Stimulated activated CD8-positive, alpha-beta memory T cell treated with anti-CD3 and anti-CD28 coated beads, Interleukin-2, amount 100 ng/mL, for 1 hour (primary cell): ENCODE measurements around the gene BMPR2.

Experiments
- DNase-seq, 2 donors: peaks; one replicate each; pipeline ENCODE4 v3.0.0-alpha.2; 2020; ENCODE audit warnings: low read depth in 2 of 2

The BMPR2 gene

GRCh38 chr2:202599911-202600310, 223.8 kb downstream of the BMPR2 start:
- DNase-seq, result no peak

DNA sequence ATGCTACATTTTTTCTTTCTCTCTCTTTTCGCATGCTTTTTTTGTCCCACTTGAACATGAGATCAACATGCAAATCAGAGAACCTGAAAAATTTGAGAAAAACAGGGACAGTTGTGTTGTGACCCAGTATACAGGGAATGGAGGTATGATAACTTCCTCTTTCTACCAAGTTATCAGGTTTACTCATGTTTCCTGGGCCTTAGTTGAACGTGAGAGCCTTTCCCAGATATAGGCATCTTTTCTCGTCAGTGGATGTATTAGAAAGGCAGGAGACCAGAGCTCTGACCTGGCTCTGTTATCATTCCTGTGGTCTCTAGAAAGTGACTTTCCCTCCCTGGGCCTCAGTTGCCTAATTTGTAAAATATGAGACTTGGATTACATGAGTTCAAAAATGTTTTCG, 228.6 kb downstream of the BMPR2 start:
- DNase-seq, result no peak

GRCh38 chr2:202605174-202605573, 229.0 kb downstream of the BMPR2 start:
- no peak for DNase-seq

DNA sequence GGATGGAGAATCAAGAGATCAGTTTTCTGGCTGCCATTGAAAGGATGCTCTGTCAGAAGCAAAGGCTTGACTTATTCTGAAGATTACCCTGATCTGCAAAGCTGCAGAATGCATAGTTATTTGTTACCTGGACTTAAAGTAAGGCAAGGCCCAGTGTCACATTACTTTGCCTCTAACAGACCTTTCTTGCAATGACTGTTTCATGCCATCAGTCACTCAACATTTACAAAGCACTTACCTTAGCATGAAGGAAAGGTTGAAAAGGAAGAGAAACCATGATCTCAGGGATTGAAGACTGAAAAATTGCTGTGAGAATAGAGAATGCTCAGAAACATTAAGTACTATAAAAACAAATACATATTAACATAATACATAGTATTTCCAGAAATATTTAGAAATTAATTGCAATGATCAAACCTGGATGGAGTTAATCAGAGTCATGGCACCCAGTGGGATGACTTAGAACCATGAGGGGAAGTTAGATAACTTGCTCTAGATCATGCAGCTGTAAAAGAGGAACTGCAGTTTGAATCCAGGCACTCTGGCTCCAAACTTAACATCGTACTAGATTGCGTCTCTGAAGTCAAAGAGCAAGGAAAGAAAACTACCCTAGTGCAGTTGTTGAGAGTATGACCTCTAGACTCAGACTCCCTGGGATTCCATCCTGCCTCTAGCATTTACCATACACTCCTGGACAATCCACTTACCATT, 232.2 kb downstream of the BMPR2 start:
- no peak for DNase-seq

DNA sequence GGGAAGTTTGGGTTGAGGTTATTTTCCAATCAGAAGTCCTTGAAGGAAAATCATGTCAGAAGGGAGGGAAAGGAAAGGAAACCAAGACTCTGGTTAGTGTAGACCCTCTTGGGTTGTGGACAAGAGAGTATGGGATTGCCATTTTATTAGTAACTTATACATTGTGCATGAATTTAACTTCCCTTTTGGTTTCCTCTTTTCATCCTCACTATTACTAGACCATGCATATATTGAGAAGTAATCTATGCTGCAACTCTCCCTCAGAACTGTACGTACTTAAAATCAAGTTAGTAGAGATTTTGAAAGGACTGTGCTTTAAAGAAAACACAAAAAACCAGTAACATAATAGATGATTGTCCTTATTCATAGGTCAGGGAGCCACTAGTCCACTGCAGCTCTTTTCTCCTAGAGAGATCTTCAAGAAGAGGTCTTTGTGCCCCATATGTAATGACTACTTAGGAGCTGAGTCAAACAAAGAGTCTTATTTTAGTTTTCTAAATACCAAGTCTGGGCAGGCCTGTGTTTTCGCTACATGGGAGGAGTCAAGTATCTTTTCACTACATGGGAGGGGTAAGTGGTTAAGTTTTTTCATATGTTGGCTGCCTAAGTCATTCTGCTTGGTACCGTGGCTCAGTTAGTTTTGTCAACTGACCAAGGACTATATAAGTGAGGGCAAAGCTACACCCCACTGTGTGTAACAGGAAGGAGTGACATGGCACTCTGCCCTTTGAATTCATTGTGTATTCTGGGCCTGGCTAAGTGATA, 233.4 kb downstream of the BMPR2 start:
- DNase-seq, result no peak

GRCh38 chr2:202610380-202610779, 234.3 kb downstream of the BMPR2 start:
- no peak for DNase-seq

- no peak for DNase-seq
Observed at GRCh38 chr2:202612145-202612544, 236.0 kb downstream of the BMPR2 start.

DNA sequence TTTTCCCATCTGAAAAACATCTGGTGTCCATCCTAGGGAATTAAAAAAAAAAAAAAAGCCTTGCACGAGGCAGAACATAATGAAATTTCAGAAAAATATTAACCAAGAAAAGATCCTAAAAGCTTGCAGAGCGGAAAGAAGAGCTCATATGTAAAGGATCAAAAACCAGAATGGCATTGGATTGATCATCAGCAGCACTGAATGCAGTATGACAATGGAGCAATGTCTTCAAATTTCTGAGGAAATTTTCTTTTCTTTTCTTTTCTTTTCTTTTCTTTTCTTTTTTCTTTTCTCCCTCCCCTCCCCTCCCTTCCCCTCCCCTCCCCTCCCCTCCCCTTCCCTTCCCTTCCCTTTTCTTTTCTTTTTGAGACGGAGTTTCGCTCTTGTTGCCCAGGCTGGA, 237.4 kb downstream of the BMPR2 start:
- no peak for DNase-seq
